HG03139 (cell line): ENCODE data around the gene SLC41A1.
"Not testable (repeated sequence)": the region's sequence is repeated elsewhere in the genome, so short reads cannot be mapped to it uniquely, and the experiment has no call there.

Experiments
- ATAC-seq: cut with Tn5 transposase; IDR thresholded peaks from one replicate; pipeline ENCODE4 v1.9.1; 2021; ENCODE audit not compliant: unreplicated experiment

SLC41A1 gene

DNA sequence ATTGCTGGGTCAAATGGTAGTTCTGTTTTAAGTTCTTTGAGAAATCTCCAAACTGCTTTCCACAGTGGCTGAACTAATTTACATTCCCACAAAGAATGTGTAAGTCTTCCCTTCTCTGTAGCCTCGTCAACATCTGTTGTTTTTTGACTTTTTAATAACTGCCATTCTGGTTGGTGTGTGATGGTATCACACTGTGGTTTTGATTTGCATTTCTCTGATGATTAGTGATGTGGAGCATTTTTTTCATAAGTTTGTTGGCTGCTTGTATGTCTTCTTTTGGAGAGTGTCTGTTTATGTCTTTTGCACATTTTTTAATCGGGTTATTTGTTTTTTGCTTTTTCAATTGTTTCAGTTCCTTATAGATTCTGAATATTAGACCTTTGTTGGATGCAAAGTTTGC is 10.3 kb upstream of the SLC41A1 start:
- ATAC-seq, result not testable (repeated sequence)

DNA sequence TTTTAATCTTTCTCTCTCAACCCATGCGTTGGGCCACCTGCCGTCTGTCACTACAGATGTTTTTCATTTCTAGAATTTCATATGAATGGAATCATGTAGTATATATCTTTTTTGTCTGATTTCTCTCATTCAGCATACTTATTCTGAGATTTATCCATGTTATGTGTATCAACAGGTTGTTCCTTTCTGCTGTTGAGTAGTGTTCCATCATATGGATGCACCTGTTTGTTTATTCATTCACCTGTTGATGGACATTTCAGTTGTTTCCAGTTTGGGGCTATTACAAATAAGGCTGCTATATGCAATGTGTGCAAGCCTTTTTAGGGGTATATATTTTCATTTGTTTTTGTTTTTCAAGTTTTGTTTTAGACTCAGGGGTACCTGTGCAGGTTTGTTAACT is 9.4 kb upstream of the SLC41A1 start:
- ATAC-seq, result no peak

DNA sequence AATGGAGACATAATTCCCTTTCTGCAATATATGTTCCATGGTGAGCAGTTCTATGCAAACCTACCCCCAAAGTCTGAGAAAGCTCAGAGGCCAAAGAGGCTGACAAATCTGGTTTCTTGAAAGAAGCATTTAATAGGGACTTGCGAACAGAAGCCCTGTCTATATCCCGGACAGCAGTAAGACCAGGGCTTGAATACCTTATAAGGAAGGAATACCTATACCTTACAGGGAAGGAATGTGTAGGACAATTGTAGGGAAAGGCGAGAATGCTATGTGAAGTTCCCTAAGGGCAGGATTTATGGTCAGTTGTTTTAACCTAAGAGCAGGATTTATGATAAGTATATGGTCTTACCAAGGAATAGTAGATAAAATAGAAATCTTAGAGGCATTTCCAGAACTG is 5.0 kb upstream of the SLC41A1 start:
- ATAC-seq, result no peak

DNA sequence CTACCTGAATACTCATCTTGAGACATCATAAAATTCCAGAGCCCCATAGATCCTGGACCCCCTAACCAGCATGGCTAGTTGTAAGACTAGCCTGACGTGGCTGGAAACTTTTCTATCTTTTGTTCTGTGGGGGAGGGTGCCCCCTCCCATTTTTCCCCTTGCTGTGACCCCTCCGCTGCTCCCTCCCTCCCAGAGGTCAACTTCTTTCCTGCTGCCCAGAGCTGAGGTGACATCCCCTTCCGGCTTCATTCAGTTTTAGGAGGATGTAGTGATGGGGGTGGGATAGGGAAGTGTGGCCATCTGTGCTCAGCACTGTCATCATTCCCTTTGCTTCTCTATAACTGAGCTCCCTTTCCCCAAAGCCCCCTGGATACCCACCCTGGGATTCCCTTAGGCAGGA is 4.4 kb upstream of the SLC41A1 start:
- ATAC-seq, result no peak

DNA sequence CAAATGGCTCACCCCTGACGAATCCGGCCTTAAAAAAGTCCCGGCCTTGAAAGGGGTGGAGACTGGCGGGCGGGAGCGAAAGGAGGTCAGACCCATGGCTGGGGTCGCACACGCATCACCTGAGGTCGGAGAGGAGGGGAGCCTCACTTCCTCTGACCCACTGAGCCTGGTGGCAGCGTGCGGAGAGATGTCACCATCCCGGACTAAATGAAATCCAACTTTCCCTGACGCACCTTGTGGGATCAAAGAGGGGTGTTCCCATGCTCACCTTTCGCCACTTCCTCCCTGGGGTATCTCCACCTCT is 709 bp upstream of the SLC41A1 start:
- ATAC-seq, result no peak

DNA sequence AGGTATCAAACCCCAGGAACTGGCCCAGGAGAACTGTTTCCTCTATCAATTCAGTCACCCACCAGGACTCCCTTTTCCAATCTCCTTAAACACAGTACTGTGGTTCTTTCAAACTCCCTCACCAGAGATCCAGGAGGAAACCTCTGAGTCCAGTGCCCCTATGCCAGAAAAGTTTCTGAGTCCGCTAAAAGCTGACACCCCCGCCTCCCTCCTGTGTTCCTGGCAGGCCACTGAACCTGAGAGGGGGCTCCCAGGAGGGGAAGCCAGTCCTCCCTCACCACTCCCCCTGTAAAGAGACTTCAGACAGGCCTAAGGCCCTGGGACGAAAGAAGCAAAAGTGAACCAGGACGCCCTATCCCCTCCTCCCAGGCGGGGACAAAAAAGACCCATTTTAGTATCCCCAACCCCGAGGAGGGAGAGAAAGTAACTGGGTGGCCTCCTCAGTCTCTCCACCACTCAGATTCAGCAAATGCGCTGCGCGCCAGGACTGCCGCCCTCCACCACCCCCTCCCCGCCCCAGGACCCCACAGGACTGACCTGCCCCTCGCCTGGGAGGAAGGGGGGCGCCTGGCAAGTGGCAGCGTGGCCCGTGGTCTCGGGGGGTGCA is 624 bp downstream of the SLC41A1 start:
- ATAC-seq, result no peak

DNA sequence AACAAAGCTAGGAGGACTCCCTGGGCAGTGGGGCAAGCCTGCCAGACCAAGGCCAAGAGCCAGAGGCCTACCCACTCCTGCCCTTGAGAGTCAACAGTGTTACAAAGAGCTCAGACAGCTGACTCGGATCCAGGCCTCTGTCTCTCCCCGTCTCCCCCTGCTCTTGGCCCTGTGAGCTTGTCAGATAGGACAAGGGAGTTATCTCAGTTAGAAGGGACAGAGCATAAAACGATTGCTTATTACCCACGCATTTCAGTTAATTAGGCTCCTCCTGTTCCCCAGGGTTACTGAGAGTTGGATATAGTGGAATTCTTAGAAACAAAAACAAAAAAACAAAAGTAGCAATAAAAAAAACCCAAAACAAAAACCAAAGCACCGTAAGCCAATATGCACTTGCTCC is 1.3 kb downstream of the SLC41A1 start:
- no peak for ATAC-seq

DNA sequence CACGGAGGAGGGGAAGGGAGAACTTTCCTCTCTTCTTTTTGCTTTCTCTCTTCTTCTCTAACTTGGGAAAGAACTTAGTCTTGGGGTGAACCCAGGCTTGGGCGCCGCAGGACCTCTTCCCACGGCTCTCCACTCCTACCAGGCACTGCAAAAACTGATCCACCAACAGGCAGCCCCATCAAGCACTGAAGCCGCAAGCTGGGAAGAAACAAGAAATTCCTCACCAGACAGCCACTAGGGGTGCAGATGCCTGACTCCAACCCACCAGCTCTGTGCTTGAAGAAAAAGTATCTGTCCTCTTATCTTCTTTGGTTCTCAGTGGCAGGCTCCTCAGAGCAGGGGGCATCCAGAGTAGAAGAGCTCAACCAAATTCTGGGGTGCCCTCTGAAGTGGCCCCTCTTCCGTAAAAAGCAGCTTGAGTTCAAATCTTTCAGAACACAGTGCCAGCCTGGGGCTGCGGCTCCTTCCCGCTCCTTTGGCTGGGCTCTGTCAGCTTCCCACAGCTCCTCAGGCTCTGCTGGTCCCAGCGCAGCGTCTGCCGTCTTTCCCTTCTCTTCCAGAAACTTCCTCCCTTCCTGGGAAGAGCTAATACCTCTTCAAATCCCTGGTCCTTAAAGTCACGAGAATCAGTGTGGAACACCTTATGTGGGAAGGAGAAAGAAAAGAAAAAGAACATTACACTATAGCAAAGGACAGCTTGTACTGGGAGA is 2.4 kb downstream of the SLC41A1 start:
- no peak for ATAC-seq

DNA sequence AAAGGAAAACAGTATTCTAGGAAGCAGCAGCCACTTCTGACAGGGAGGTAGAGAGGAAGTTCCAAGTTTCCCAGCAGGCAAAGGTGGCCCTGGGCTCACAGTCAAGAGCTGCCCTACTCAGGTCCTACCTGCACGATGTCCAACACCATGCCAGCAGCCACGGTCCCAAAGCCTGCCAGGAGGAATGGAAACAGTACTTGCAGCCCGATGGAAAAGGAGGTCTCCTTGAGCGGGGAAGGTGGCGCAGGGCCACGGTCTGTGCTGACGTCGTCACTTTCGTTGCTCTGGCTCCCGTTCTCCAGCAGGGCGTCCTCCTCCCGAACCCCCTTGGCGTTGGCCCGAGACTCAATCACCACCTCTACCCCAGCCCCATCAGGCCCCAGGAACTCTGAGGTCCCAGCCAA is 3.1 kb downstream of the SLC41A1 start:
- ATAC-seq, result no peak

DNA sequence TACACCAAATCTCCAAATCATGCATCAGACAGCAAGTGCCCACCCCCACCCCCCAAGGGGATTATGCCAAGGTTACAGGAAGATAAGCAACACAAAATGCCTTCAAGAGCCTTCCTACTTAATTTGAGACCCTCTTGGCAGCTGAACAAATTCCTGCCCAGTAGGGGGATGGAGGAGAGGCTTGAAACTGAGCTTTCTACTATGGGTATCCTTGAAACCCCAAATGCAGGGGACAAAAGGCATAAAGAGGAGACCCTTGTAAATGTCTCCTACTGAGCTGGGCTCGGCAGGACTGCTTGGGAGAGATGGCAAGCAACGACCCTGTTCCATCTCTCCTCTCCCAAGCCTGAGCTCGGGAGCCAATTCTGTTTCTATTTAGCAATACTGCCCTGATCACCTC is 3.5 kb downstream of the SLC41A1 start:
- ATAC-seq, result no peak

DNA sequence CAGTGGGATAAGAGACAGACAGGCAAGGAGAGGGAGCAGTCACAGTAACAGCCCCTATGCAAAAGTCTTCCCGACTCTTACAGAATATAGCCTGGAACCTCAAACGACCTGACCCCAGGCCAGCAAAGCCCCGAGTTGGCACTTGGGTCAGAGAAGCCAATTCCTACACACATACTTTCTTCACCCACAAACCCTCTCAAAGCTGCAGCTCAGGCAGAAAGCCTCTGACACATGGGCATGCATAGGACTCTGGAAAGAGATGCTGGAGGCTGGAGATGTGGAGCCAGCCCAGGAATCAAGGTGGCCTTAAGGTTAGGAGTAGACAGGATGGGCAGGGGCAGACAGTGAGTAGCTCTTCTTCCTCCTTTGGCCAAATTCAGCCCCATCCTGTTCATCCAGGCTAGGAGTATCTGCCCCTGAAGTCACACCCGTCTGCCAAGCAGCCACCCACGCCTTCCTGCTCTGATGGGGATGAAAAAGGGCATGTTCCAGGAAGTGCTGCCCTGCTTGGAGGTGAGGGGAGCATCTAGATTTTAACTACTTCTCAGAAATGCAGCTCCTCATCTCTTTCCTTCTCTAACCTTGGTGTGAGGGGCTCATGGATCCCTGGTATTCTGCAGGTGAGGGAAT is 7.8 kb downstream of the SLC41A1 start:
- ATAC-seq, result no peak

DNA sequence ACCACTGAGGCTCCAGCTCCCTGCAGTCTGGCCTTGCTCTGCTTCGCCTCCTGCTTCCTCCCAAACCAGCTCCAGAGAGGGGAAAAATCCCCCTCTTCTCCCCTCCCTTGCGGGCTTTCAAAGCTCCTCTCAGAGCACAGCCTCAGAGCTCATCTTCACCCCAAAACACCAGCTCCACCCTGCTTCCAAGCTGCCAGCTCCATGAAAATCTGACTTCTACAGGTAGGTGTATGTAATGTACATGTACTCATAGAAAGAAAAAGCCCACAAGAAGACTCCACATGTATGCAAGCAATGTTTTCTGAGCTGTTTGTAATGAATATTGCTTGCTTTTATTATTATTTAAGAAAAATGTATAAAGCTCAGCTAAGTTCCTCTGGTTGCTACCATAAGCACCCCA is 8.4 kb downstream of the SLC41A1 start:
- ATAC-seq, result no peak

DNA sequence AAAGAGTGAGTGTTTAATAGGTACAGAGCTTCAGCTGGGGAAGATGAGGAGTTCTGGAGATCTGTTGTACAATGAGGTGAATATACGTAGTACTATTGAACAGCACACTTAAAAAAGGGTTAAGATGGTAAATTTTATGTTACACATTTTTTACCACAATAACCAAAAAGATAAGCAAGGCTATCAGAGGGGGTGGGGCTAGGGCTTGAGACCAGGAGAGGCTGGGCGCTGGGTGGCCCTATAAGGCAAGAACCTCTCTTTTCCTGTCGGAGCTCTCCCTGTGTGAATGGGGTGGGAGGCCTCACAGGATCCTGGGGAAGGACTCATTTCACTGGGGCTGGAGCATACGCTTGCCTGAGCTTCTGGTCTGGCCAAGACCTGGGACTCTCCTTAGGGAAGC is 9.0 kb downstream of the SLC41A1 start:
- ATAC-seq, result no peak

DNA sequence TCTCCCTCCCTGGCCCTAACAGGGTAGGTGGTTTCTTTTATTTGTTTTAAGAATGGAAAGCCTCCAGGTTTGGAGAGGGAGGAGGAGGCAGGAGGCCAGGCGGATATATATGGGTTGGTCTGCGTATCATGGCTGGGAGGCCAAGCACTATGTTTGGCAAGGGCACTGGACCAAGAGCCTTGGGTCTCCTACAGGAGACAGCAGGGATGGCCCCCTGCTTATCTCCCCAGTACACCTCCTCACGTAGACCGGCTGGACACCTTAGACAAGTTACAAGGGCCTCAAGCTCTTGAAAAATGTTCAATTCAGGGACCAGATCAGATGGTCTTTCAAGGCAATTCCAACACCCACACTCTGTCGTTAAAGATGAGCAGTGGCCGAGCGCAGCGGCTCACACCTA is 10.9 kb downstream of the SLC41A1 start:
- ATAC-seq, result no peak

DNA sequence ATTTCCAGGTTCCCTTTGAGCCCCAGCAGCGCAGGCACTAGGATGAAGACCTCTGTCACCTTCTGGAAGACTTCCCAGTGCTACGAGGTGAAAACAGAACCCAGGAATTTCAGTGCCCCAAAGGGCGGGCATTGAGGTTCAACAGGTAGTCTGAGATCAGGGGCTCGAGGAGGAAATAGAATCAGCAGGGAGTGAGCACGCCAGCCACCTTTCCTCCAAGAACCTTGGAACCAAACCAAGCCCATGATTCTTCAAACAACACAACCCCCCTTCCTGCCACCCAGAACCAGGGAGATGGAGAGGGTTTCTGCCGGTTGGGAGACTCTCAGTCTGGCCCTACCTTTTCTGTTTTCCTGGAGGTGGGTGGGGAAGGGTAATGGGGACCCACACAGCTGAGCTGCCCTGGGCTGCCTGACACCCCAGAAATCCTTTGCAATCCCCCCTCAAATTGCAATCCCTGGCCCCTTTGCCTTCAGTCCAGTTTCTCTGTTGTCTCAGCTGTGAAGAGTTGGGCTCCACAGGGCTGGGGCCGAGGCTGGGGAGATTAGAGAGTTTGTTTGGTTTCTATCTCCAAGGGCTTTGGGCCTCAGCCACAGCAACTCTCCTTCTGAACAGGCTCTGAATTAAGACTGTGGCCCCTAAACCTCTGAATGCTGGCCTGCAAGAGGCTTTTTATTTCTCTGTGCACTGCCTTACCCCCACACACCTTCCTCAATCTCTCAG is 11.9 kb downstream of the SLC41A1 start:
- no peak for ATAC-seq

DNA sequence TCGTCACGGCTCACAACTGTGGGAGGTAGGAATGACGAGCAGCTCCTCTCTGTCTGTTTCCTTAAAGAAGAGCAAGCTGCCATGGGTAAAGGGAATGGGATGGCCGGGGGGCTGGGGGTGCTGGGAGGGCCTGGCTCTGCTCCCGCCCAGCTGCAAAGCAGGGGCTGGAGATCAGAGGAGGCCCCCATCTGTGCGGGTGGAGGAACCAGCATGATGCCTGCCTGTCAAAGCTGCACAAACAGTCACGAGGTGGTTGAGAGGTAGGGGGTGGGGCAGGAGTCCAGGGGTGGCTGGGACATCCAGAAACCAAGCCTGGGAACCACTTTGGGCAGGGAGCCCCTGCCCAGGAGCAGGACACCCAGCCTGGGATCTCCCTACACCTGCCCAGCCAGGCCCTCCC is 12.6 kb downstream of the SLC41A1 start:
- no peak for ATAC-seq

DNA sequence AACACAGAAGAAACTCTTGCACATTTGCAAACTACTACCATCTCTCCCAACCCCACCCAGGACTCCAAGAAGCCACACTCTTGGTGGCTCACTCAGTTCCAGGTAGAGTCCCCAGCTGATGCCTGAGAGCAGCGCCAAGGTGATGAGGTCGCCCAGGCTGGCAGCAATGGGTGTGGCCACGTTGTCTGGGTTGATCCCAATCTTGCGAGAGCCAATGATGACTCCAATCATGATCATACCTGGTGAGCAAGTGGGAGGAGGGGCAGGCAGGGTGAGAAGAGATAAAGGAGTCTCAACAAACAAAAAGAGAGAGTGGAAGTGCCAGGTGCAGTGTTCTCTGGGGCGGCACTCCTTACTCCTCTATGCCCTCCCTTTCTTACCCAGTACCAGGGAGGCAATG is 14.4 kb downstream of the SLC41A1 start:
- no peak for ATAC-seq

DNA sequence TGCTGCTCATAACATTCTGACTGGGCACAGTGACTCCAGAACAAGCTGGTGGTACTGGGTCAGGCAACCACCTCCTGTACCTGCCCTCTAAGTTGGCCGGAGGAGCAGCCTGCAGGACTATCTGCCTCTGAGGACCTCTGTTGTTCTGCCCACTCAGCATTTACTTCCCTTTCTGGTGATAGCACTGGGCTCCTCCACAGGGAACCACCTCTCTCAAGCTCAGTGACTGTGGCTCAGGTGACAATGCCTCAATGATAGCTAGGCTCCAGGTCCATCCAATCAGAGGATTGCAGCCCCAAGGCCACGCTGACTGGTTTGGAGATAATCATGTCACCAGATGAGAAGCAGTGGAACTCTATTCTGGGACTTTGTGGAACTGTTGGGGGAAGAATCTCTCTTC is 15.8 kb downstream of the SLC41A1 start:
- ATAC-seq, result no peak

DNA sequence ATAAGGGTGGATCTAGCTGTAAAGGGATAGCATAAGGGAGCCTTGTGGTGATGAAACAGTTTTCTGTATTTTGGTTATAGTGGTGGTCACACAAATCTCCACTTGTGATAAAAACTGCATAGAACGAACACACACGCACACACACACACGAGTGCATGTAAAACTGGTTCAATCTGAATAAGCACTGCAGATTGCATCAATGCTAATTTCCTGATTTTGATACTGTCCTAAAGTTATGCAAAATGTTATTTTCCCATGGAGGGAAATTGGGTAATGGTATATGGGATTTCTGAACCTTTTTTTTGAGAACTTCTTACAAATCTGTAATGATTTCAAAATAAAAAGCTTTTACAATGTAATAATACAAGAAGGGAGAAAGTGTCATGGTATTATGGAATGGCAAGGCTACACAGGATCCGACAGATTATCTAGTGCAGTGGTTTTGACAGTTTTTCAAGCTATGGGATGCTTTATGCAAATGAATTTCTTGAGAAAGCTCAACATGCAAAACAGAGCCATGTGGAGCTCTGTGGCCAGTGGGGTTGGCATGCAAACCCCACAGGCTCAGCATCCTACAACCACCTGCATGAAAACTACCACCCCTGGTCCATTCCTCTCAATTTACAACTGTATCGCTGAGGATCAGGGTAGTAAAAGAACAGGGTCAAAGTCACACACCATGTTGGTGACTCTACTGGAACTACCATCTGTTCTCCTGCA is 18.8 kb downstream of the SLC41A1 start:
- ATAC-seq, result no peak

DNA sequence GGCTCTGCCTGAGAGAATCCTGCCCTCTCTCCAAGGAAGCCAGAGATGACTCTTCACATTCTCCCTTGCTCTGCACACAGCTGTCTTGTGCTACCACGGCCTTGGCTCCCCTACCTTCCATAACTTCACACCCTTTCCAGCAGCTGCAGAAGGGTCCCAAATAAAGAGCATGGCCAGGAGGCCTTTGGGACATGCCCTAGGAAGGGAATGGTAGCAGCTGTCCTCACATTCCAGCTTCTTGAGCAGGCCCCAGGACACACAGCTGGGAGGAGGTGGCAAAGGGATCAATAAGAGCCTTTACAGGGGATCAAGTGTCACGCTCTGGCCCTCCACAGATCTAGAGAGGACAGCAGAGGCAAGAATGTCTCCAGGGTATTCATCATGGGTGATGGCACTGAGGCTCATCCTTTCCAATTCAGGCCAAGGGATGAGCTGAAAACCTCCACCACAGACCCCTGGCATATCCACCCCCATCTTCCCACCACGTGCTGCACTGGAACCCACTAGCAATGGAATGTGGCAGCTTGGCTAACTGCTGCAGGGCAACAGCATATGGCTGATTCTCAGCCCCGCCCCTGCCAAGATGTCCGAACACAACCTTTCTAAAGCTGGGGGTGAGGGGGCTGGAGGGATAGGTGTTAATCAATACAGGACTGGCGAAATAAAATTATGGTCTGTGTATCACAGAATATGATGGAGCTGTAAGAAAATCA is 19.9 kb downstream of the SLC41A1 start:
- no peak for ATAC-seq

DNA sequence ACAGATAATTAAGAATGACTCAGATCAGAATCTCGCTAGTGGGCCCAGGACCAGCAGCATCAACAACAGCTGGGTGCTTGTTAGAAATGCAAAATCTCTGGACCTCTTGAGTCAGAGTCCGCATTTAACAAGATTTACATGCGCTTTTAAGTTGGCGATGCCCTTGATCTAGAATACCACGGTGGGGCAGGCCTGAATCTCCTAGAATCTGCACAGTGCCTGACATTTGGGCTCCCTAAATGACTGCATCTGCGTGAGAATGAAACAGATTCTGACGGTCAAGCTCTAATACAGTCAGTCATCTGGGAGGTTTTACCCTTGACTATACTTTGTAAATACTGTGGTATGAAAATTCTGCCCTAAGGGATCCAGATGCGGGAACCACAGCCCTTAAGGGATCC is 20.5 kb downstream of the SLC41A1 start:
- no peak for ATAC-seq
